Liver (tissue), 3 donors: ENCODE data around the gene DDX4.
"Not testable (repeated sequence)": the region's sequence is repeated elsewhere in the genome, so short reads cannot be mapped to it uniquely, and the experiment has no call there.

Source experiments
- ATF3 ChIP-seq: IDR thresholded peaks from 2 replicates; pipeline ENCODE4 v1.6.1; 2016; ENCODE audit warnings: antibody characterized with exemption
- CTCF ChIP-seq: fragments of 150-350 bp; IDR thresholded peaks from 2 replicates; pipeline ENCODE4 v1.5.1; 2017; ENCODE audit warnings: improper control_type of control experiment, low read depth, low read length; ENCODE audit not compliant: missing input control
- EGR1 ChIP-seq, 2 donors: IDR thresholded peaks; 2 replicates each; pipeline ENCODE4 v1.6.1; 2016 to 2018; ENCODE audit warnings: antibody characterized with exemption in 2 of 2, low read depth in 2 of 2
- GABPA ChIP-seq, 2 donors: IDR thresholded peaks in 1 of 2; conservative IDR thresholded peaks in 1 of 2; 2 replicates each; pipeline ENCODE4 v1.6.1; 2016; ENCODE audit warnings: antibody characterized with exemption in 2 of 2, mild to moderate bottlenecking in 1 of 2, moderate library complexity in 1 of 2
- JUND ChIP-seq, 2 donors: IDR thresholded peaks; 2 replicates each; pipeline ENCODE4 v1.6.1; 2016; ENCODE audit warnings: antibody characterized with exemption in 2 of 2
- MAX ChIP-seq: IDR thresholded peaks from 2 replicates; pipeline ENCODE4 v1.6.1; 2016; ENCODE audit warnings: antibody characterized with exemption
- RAD21 ChIP-seq, 2 donors: IDR thresholded peaks; 2 replicates each; pipeline ENCODE4 v1.6.1; 2016; ENCODE audit warnings: antibody characterized with exemption in 2 of 2, mild to moderate bottlenecking in 2 of 2
- REST ChIP-seq: IDR thresholded peaks from 2 replicates; pipeline ENCODE4 v1.6.1; 2016; ENCODE audit warnings: antibody characterized with exemption, mild to moderate bottlenecking
- RXRA ChIP-seq, 2 donors: IDR thresholded peaks; 2 replicates each; pipeline ENCODE4 v1.6.1; 2017 to 2018; ENCODE audit warnings: antibody characterized with exemption in 2 of 2, mild to moderate bottlenecking in 1 of 2
- SP1 ChIP-seq: IDR thresholded peaks from 2 replicates; pipeline ENCODE4 v1.6.1; 2018; ENCODE audit warnings: antibody characterized with exemption, mild to moderate bottlenecking
- TAF1 ChIP-seq: conservative IDR thresholded peaks from 2 replicates; pipeline ENCODE4 v1.6.1; 2016; ENCODE audit warnings: antibody characterized with exemption, mild to moderate bottlenecking
- YY1 ChIP-seq: IDR thresholded peaks from 2 replicates; pipeline ENCODE4 v1.6.1; 2016; ENCODE audit warnings: antibody characterized with exemption, mild to moderate bottlenecking
- ZBTB33 ChIP-seq: IDR thresholded peaks from 2 replicates; pipeline ENCODE4 v1.6.1; 2016; ENCODE audit warnings: antibody characterized with exemption
- donor health status: healthy.
- donor health status: healthy.

GRCh38 chr5:55719026-55719425 lies 18.8 kb upstream of the DDX4 start:
- not testable (repeated sequence) for TF ChIP-seq CTCF; RAD21 (IDR thresholded peaks at IDR 0.05); ZBTB33; RXRA (IDR thresholded peaks at IDR 0.05); YY1; ATF3; REST; GABPA (IDR thresholded peaks at IDR 0.05 in 1 of 2, conservative IDR thresholded peaks at IDR 0.05 in 1 of 2); MAX; JUND (IDR thresholded peaks at IDR 0.05); TAF1; SP1; EGR1 (IDR thresholded peaks at IDR 0.05; ENCODE audit: low read depth in 2 of 2)
